Right lobe of liver (tissue), 6 donors: Measurements from ENCODE around the gene CLDN14. TPM values are rescaled to one million over a fixed set of nuclear protein-coding genes. Genes with fewer than 3 reads are reported as not detected.

Source experiments
- ATAC-seq, 4 donors: fragments of 200-7000 bp; cut with Tn5 transposase; one replicate each; pipeline ENCODE4 v1.9.1; 2020; ENCODE audit warnings: mild to moderate bottlenecking in 4 of 4, moderate library complexity in 4 of 4
- DNase-seq, 3 donors: peaks; one replicate each; pipeline ENCODE4 v3.0.0-alpha.2; 2020
- H3K27ac ChIP-seq, 3 donors: fragments of 200-600 bp; one replicate each; pipeline ENCODE4 v1.8.0; 2022
- H3K27me3 ChIP-seq, 2 donors: fragments of 200-600 bp; one replicate each; pipeline ENCODE4 v1.8.0; 2022
- H3K36me3 ChIP-seq, 4 donors: fragments of 200-600 bp; sonication (generic) in 1 of 4; one replicate each; pipeline versions ENCODE4 v1.5.1 to v1.8.0; 2017 to 2022; ENCODE audit warnings: control low read depth in 1 of 4
- H3K4me1 ChIP-seq, 4 donors: fragments of 200-600 bp; sonication (generic) in 1 of 4; one replicate each; pipeline versions ENCODE4 v1.5.1 to v1.8.0; 2017 to 2022; ENCODE audit warnings: control low read depth in 1 of 4
- H3K4me3 ChIP-seq, 3 donors: fragments of 200-600 bp; one replicate each; pipeline ENCODE4 v1.8.0; 2022
- H3K9me3 ChIP-seq, 4 donors: fragments of 200-600 bp; sonication (generic) in 1 of 4; one replicate each; pipeline versions ENCODE4 v1.5.1 to v1.8.0; 2017 to 2022; ENCODE audit warnings: control low read depth in 1 of 4
- POLR2A ChIP-seq: fragments of 450-650 bp; IDR thresholded peaks from one replicate; pipeline ENCODE4 v1.6.1; 2017; ENCODE audit warnings: antibody characterized with exemption, mild to moderate bottlenecking
- WGBS: methylation state at CpG from one replicate; pipeline ENCODE4 v1.1.6; 2018; ENCODE audit warnings: low coverage, low lambda C conversion rate; ENCODE audit not compliant: insufficient coverage; ENCODE audit errors: missing lambda C conversion rate; 5-methylcytosine and 5-hydroxymethylcytosine counted together
- intact Hi-C, 2 donors: fragments of 100-400 bp; cut with DNase I; formaldehyde crosslinking; loops; one replicate each; pipeline versions ENCODE4 v1.11.2 to v1.14.1; 2022
- total RNA-seq, 6 experiments: library from RNA; depleted of rRNA in 2 of 6; stranded (reverse); fragments of >200 nt in 2 of 6; fragmentation: NEBNext Ultra II Directional in 3 of 6; extraction: Animal tissue kit (Norgen Biotek cat#: 25700) in 3 of 6; gene quantifications; one replicate each; pipeline versions ENCODE4 v1.1.0 to v1.2.4, GENCODE V29; 2016 to 2023
- TF ChIP-seq, protein P1 (sequence below), 4 donors: fragments of 200-600 bp in 3 of 4; fragments of 450-650 bp in 1 of 4; IDR thresholded peaks; one replicate each; pipeline versions ENCODE4 v1.5.1 to v1.8.0; 2016 to 2022; ENCODE audit warnings: antibody characterized with exemption in 4 of 4, mild to moderate bottlenecking in 2 of 4
- donor health status: DM: no; HTN: yes; CAD: no.
- donor health status: DM: no; HTN: no; CAD: no.
- donor health status: DM: no; HTN: no; CAD: no.
- donor health status: DM: no; HTN: yes; CAD: no.
- donor health status: DM: no; HTN: yes; CAD: no.

The CLDN14 gene
- total RNA-seq, 6 experiments from 2014 or later = 9.3 to 16.7 (median 13.0) TPM

DNA sequence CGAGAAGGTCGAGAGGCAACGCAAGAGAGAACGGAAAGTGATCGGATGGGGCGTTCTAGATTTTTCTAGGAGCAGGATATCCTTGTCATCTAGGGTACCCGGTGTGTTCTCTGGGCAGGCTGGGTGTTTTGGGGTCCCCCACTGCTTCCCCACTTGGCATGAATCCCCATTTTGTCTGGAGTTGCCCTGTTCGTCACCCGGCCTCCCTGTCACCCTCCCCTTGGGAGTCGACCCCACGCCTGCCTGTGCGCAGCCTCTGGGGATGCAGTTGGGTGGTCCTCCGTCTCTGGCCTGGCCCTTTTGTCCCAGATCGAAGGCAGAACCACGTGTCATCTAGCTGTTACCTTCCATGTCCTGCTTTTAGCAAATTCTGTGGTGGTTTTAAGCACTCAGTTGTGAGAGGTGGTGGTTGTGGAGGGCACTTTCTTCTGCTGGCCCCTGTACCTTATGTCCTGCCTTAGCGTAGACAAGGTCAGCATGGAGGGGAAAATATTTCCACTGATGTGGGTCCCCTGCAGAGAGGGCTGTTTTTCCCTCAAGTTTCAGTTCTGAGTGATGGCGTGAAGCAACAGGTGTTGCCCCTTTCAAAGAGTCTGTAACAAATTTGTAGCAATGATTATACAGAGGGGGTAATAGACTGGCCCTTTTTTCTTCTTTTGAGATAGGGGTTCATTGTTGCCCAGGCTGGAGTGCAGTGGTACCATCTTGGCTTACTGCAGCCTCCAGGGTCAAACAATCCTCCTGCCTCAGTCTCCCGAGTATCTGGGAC, 59.2 kb downstream of the CLDN14 start:
- no peak for DNase-seq
- H3K4me3 ChIP-seq = no peak overlapping the region
- ATAC-seq = no peak
- WGBS = 81% methylated on average over 8 of the region's 18 CpGs
- H3K36me3 ChIP-seq = no peaks in the 10 kb centered on the region
- H3K9me3 ChIP-seq = no peaks in the 10 kb centered on the region
- no peaks in the 10 kb centered on the region for H3K27me3 ChIP-seq
- TF ChIP-seq POLR2A = no peak
- TF ChIP-seq, protein P1, sequence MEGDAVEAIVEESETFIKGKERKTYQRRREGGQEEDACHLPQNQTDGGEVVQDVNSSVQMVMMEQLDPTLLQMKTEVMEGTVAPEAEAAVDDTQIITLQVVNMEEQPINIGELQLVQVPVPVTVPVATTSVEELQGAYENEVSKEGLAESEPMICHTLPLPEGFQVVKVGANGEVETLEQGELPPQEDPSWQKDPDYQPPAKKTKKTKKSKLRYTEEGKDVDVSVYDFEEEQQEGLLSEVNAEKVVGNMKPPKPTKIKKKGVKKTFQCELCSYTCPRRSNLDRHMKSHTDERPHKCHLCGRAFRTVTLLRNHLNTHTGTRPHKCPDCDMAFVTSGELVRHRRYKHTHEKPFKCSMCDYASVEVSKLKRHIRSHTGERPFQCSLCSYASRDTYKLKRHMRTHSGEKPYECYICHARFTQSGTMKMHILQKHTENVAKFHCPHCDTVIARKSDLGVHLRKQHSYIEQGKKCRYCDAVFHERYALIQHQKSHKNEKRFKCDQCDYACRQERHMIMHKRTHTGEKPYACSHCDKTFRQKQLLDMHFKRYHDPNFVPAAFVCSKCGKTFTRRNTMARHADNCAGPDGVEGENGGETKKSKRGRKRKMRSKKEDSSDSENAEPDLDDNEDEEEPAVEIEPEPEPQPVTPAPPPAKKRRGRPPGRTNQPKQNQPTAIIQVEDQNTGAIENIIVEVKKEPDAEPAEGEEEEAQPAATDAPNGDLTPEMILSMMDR (IDR thresholded peaks at IDR 0.05) = no peak
- peaks cover 0 to 5% (median 0%) of the 10 kb centered on the region in 4 donors for H3K4me1 ChIP-seq
- intact Hi-C loops = loop anchor here (5.0 to 10.0 kb wide), 3 partner anchors 54 to 174 kb away; no protein-coding TSS in a partner anchor
- H3K27ac ChIP-seq = no peak overlapping the region

DNA sequence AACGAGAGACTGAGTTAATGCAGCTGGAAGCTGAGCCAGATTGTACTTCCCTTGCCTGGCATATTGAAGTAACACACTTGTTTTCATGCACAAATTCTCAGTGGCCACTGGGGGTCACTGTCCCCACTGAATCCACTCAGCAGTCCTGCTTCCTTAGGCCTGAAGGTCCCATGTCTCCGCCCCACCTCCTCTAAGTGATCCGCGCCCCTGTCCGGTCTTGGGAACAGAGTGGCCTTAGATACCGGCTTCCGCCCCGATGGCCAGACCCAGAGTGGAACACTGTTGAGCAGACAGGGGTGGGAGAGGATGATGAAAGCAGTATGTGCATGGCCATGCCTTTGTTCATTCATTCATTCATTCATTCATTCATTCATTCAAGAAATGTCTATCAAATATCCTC, 59.9 kb downstream of the CLDN14 start:
- WGBS = 10% methylated on average over 4 of the region's 8 CpGs
- intact Hi-C loops = loop anchor here (5.0 to 10.0 kb wide), 3 partner anchors 55 to 175 kb away; no protein-coding TSS in a partner anchor
- peak; percentile 78 to 85 (median 80) for DNase-seq

DNA sequence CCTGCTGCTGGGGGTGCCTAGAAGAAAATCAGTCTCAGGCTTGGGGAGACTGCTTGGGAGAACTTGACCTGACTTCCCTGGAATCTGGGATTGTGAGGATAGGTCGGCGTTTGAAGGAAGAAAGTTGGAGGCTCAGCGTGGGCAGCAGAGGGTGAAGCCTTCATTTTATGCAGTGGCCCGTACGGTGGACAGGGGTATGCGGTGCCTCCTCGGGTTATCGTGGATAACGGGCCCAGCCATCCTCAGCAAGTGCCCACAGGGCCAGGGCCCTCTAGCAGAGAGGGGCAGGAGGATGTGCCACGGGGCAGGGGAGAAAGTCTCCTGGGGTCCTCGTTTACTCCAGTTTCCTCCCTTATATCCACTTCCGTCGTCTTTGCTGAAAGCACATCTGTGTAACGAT, 60.7 kb downstream of the CLDN14 start:
- H3K9me3 ChIP-seq = no peaks in the 10 kb centered on the region
- no peaks in the 10 kb centered on the region for H3K27me3 ChIP-seq
- no peak overlapping the region for H3K4me3 ChIP-seq
- TF ChIP-seq, protein P1 (IDR thresholded peaks at IDR 0.05) = no peak
- TF ChIP-seq POLR2A = no peak
- 81% methylated on average over 6 of the region's 14 CpGs for WGBS
- peaks cover 0 to 5% (median 0%) of the 10 kb centered on the region in 4 donors for H3K4me1 ChIP-seq
- no peak for ATAC-seq
- H3K36me3 ChIP-seq = no peaks in the 10 kb centered on the region
- no peak overlapping the region for H3K27ac ChIP-seq
- intact Hi-C loops = no loop called here
- peak in 2 of 3 donors; percentile 33 to 42 for DNase-seq

More for the DNA sequence above, 59.9 kb downstream of the CLDN14 start:
- Histone ChIP-seq H3K4me3 (no peak overlapping the region), H3K36me3 (no peaks in the 10 kb centered on the region), H3K9me3 (no peaks in the 10 kb centered on the region), H3K27ac (no peak overlapping the region), H3K4me1 (peaks cover 0 to 5% (median 0%) of the 10 kb centered on the region in 4 donors), H3K27me3 (no peaks in the 10 kb centered on the region)
- TF ChIP-seq POLR2A = no peak
- TF ChIP-seq, protein P1 (IDR thresholded peaks at IDR 0.05) = peak; percentile 82 to 86 (median 82)
- ATAC-seq = peak; percentile 91 to 94 (median 92)

DNA sequence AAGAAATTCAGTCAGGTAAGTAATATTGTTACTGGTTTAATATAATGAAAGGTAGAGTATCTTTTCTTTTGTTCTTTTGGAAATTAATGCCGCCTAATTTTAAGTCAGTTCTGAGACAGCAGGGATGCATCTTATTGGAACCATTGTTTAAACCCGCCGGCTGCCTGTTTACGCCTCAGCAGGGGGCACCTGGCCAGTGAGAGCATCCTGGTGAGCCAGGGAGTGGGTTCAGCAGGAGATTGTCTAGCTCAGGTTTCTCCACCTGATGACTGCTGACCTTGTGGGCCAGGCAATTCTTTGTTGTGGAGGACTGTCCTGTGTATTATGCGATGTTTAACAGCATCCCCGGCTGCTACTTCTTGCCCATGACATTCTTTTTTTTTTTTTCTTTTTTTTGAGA, 64.5 kb downstream of the CLDN14 start:
- DNase-seq = peak in 1 of 3 donors; percentile 5
- Histone ChIP-seq H3K4me1 (no peaks in the 10 kb centered on the region), H3K9me3 (no peaks in the 10 kb centered on the region), H3K4me3 (no peak overlapping the region), H3K36me3 (no peaks in the 10 kb centered on the region), H3K27me3 (no peaks in the 10 kb centered on the region), H3K27ac (no peak overlapping the region)
- ATAC-seq = no peak
- no peak for TF ChIP-seq POLR2A
- TF ChIP-seq, protein P1 (IDR thresholded peaks at IDR 0.05) = no peak
- intact Hi-C loops = no loop called here
- WGBS = 96% methylated on average over 5 of the region's 6 CpGs
